ENCODE data around the gene LPIN1.

- TF ChIP-seq CTCF (conservative IDR thresholded peaks at IDR 0.05): no peak
- no peak for TF ChIP-seq EZH2 (IDR thresholded peaks at IDR 0.05; ENCODE audit: low read depth)
These were observed 19.6 kb downstream of the LPIN1 start for GRCh38 chr2:11766016-11766415.

Data from PC-9 (cell line).